ENCODE measurements around the gene NTMT2.

- TF ChIP-seq POLR2AphosphoS5 (IDR thresholded peaks at IDR 0.05; ENCODE audit: low read depth, low read length) (no peak), MAFK (IDR thresholded peaks at IDR 0.05; ENCODE audit: low read depth, low read length) (no peak), JUN (IDR thresholded peaks at IDR 0.05; ENCODE audit: low read depth, low read length) (no peak), KDM5A (IDR thresholded peaks at IDR 0.05; ENCODE audit: low read length) (no peak), TEAD4 (IDR thresholded peaks at IDR 0.05; ENCODE audit: low read depth, low read length) (no peak)
- TF ChIP-seq, protein P1, sequence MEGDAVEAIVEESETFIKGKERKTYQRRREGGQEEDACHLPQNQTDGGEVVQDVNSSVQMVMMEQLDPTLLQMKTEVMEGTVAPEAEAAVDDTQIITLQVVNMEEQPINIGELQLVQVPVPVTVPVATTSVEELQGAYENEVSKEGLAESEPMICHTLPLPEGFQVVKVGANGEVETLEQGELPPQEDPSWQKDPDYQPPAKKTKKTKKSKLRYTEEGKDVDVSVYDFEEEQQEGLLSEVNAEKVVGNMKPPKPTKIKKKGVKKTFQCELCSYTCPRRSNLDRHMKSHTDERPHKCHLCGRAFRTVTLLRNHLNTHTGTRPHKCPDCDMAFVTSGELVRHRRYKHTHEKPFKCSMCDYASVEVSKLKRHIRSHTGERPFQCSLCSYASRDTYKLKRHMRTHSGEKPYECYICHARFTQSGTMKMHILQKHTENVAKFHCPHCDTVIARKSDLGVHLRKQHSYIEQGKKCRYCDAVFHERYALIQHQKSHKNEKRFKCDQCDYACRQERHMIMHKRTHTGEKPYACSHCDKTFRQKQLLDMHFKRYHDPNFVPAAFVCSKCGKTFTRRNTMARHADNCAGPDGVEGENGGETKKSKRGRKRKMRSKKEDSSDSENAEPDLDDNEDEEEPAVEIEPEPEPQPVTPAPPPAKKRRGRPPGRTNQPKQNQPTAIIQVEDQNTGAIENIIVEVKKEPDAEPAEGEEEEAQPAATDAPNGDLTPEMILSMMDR (IDR thresholded peaks at IDR 0.05; ENCODE audit: control extremely low read depth in 1 of 3, insufficient read depth in 1 of 3, low read depth in 1 of 3, low read length in 3 of 3), result no peak
These were observed 55.0 kb downstream of the NTMT2 start for GRCh38 chr1:170200621-170201397.
